GM11168 (cell line): Measurements from ENCODE around the gene LRRK1.

Experiments
- in situ Hi-C: fragments of 300-500 bp; cut with MboI; formaldehyde crosslinking; loops from one replicate; pipeline ENCODE4 v1.12.0; 2022; ENCODE audit warnings: low sequenced_read_pairs; ENCODE audit not compliant: unreplicated experiment

Gene LRRK1

DNA sequence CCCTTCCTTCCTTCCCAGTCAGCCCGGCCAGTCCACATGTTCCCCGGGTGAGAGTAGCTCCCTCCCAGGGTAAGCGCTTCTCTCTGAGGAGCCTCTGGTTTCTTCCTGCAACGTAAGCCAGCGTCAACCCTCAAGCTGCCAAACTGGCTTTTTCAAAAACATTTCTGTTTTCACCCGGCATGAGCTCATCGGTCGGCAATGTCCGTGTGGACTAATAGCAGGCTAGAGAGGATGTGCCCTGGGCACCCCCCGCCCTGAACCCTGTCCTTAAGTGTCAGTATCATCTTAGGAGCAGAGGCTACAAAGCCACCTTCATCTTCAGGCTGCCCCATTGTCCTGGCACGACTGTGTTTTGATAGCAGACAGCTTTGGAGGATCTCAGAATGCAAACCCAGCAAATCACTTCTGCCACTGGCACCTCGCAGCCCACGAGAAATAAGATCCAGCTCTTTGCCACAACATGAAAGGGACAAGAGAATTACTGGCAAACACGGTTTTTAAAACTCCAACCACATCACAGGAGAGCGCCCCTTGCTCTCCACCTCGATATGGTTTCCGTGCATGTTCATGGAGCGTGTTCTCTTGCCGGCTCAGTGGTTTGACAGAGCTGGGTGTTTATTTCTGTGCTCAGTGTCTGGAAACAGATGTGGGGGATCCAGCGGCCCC is 29.6 kb upstream of the LRRK1 start:
- in situ Hi-C loops, result loop anchor here (25.0 kb wide), 1 partner anchor 227 kb away; no protein-coding TSS in a partner anchor

DNA sequence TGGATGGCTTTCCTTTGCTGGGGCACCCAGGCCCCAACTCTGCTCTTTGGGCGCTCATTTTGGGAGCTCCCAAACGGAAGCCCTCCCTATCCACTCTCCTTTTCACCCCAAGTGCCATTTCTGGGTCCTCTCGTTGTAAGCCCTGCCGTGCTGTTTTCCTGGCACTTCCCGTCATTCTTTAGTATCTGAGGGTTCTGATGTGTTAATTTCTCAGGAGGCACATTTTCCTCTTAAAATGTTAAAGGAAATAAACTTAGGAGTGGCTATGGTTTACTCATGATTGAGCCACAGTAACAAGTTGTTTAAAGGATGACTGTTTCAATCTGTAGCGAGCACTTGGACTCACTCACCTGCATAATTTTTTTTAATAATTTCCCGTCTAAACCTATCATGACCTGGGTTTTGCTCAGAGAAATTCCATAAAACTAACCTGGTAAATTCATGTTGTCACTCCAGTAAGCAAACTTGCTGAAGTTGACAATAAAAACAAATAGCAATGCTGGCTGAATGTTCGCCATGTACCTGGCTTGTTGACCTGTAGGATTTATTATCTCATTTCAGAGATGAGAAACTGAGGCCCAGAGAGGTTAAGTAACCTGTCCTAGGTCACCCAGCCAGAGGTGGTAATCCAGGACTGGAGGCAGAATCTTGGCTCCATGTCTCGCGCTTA is 29.0 kb upstream of the LRRK1 start:
- in situ Hi-C loops, result loop anchor here (25.0 kb wide), 1 partner anchor 228 kb away; no protein-coding TSS in a partner anchor

DNA sequence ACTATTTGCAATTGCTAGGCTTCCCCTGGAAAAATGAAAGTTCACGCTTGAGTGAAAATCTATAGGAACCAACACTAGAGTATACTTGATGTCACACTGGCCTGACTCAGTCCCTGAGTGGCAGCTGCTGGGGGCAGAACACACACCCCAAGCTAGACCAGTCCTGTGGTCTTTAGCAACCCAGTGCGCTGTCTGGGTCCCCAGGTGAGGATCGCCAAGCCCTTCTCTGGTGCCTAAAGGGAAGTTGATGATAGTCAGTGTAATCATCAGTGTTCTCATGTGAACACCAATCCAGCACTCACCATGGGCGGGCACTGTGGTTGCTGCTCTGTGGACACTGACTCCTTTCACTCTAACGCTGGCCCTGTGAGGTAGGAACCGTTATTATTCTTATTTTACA is 28.3 kb upstream of the LRRK1 start:
- in situ Hi-C loops, result loop anchor here (25.0 kb wide), 1 partner anchor 229 kb away; no protein-coding TSS in a partner anchor

DNA sequence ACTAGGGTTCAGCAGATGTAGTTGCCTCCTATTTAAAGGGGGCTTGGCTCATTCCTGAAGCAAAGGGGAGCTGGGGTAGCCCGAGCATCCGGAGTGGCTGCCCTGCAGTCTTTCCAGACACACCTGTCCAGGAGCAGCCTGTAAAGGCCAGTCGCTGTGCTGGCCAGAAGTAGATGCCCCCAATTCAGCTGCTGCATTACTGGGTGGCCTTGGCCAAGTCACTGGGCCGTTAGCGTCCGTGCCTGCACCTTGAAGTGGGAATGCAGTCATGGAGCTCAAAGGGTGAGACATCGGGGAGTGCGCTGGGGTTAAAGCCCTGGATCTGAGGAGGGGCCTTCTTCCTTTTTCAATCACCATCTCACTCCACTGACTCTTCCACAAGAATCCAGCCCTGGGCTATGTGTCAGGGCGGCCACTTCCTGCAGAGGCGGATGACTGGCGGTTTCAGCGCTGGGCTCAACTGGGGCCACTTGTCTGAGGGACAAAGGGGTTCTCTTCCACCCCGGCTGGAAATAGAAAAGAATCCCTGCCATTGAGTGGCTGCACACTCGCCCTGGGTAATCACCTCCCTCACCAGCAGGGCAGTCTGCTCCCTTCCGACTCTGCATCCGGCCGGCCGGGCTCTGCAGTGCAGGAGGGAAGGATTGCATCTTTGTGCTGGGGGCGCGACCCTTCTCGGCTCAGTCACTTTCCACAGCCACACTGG is 27.7 kb upstream of the LRRK1 start:
- in situ Hi-C loops, result loop anchor here (25.0 kb wide), 1 partner anchor 229 kb away; no protein-coding TSS in a partner anchor

DNA sequence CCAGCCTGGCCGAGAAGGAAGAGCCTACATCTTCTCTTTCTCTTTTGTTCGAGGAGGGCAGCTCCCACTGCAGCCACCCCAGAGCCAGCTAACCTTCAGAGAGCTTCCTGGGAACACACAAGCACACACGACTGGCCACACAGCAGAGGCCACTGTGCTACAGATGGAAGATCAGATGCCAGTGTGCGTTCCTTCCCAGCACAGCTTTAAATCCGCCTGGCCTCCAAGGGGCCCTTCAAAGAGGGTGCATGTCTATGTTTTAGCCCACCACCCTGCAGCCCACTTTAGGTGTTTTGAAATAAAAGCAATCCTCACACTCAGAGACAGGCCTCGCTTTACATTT is 27.2 kb upstream of the LRRK1 start:
- in situ Hi-C loops, result loop anchor here (25.0 kb wide), 1 partner anchor 230 kb away; no protein-coding TSS in a partner anchor

DNA sequence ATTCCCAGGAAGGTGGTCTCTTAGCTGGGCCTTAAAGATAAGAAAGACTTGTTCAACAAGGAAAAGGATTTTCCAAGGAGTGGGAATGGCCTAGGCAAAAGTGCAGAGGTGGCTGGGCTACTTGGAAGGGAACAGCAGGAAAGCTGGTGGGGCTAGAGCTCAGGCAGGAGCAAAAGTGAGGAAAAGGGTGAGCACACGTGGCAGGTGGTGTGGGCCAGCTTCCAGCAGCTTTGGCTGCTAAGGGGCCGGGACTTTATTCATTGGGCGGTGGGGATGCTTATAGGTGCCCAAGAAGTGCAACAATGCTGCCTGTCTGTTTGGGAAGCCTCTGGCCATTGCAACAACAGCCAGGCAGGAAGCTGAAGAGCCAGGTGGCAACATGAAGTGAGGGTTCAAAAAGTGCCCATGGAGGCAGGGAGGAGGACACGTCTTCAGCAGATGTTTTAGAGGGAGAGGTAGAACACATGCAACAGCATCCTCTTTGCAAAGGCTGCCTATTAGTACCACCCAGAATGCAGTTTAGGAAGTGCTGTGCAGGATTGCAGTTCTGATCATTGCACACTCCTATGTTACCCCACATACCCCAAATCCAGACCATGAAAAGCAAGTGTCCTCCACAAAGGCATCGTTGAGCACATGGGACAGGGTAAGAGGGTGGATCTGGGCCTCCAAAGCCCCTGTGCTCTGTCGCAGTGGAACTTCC is 25.7 kb upstream of the LRRK1 start:
- in situ Hi-C loops, result loop anchor here (25.0 kb wide), 1 partner anchor 231 kb away; no protein-coding TSS in a partner anchor

DNA sequence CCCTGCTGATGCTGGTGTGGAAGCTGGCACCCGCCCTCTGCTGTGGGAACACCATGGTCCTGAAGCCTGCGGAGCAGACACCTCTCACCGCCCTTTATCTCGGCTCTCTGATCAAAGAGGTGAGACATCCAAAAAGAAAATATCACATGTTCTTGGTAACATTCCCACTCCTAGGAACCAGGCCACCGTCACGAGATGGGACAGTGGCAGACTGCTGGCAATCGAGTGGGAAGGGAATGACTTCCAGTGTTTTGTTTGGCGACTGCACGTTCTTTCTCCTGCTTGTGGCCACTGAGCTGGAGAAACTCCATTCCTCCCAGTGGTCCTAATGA is 25.2 kb upstream of the LRRK1 start:
- in situ Hi-C loops, result loop anchor here (25.0 kb wide), 1 partner anchor 232 kb away; no protein-coding TSS in a partner anchor

DNA sequence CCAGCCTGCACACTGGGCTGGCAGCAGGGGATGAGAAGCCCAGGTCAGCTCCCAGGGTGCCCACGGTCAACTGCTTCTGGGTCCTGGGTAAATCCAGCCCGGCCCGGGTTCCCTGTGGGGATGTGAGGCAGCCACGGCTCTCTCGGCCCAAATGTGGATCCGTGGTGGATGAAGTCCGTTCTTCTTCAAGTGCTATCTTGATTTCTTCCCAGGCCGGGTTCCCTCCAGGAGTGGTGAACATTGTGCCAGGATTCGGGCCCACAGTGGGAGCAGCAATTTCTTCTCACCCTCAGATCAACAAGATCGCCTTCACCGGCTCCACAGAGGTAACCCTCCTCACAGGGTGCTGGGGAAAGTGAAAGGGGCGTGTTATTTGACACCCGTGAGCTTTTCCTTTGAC is 23.4 kb upstream of the LRRK1 start:
- in situ Hi-C loops, result loop anchor here (25.0 kb wide), 1 partner anchor 233 kb away; no protein-coding TSS in a partner anchor

DNA sequence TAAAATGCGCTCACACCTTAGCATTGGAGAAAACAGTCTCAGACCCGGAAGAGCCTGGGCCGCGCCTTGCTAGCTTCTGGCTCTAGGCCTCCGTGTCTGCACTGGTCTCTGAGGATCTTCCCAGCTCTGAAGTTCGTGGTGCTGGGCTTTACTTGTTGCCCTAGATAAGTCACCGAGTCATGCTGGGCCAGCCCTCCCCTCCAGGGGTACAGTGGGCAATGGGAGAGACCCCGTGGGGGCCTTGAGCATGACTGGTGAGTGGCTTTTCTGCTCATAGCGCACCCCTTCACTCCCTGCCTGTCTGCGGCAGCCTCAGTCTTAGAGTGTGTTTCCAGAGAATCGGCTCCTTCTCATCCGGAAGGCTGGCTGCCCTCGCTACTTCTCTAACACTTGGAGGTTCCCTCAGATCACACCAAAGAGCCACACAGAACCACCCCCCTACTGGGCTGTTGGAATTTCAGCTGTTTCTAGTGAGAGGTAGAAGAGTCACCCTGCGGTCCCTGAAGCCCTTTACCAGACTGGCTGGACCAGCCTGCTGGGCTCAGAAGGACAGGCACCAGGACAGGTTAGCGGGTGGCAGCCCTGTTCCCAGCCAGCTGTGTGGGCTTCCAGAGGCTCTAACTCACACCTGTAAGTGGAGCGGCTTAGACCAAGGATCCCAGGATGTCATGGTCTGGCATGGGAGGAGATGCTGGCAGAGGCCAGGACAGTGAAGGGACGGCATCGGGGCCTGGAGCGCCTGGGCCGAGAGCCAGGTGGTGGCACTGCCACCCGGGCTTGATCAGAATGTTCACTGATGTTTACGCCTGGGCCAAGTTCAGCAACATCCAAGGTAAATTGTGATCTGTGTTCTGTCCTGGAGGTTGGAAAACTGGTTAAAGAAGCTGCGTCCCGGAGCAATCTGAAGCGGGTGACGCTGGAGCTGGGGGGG is 21.7 kb upstream of the LRRK1 start:
- in situ Hi-C loops, result loop anchor here (25.0 kb wide), 1 partner anchor 235 kb away; no protein-coding TSS in a partner anchor

DNA sequence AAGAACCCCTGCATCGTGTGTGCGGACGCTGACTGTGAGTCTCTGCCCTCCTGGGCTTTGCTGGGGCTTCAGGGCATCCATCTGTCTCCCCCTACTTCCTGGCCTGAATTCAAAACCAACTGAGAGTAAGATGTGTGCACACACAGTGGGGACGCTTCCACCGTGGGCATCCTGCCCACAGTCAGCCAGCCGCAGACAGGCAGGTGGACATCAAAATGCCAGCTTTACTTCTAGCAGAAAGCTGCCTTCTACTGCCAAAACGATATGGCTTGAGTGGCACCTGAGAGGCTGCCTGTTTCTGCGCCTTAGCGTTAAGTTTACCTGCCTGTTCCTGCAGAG is 21.0 kb upstream of the LRRK1 start:
- in situ Hi-C loops, result loop anchor here (25.0 kb wide), 1 partner anchor 236 kb away; no protein-coding TSS in a partner anchor

DNA sequence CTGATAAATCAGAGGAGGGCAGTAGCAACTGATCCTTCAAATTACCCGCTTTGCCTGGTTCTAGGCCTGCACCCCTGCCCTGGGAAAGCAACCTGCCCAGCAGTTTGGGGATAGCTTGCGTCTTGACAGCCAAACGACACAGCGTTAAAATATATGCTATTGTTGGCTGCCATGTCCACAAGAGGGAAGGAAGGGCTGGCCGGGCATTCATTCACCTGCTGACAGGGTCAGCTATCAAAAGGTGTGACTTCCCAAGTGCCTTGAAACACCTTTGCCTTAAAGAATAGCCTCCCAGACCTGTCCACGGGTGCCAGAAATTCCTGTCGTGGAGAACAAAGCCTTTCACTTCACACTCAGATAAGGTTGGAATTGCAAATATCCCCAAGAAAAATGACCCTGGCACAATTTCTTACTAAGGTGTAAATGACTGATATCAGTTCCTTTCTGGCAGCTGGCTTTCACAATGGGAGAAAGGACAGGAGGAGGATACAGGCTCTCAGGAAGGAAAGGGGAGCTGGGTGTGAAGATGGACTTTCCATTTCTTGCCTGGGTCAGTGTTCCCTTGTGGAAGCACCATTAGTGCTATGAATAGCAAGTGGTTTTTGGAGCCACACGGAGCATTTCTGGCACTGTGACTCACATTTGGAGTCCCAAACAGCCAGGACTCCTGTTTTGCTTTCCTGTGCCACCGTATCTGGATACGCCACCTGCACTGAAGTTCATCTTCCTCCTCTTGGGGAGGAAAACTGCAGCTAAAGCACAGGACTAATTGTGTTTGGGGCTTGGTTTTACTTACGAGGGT is 20.3 kb upstream of the LRRK1 start:
- in situ Hi-C loops, result loop anchor here (25.0 kb wide), 1 partner anchor 237 kb away; no protein-coding TSS in a partner anchor

DNA sequence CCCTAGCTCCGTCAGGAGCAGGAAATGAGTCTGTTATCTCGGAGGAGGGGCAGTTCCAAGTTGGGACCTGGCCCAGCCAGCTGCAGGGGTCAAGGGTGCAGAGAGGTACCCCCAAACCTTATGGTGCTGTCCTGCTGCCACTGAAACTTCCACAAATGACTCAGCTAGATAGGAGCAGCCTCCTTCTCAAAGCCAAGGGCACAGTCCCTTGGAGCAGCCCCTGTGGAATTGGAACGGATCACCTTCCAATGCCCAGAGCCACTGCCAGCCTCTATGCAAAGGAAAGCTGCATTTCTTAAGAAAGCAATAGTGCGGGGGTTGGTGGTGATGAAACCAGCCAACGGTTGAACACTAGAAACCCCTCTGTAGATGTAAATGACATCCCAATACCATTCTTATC is 19.6 kb upstream of the LRRK1 start:
- in situ Hi-C loops, result loop anchor here (25.0 kb wide), 1 partner anchor 237 kb away; no protein-coding TSS in a partner anchor

DNA sequence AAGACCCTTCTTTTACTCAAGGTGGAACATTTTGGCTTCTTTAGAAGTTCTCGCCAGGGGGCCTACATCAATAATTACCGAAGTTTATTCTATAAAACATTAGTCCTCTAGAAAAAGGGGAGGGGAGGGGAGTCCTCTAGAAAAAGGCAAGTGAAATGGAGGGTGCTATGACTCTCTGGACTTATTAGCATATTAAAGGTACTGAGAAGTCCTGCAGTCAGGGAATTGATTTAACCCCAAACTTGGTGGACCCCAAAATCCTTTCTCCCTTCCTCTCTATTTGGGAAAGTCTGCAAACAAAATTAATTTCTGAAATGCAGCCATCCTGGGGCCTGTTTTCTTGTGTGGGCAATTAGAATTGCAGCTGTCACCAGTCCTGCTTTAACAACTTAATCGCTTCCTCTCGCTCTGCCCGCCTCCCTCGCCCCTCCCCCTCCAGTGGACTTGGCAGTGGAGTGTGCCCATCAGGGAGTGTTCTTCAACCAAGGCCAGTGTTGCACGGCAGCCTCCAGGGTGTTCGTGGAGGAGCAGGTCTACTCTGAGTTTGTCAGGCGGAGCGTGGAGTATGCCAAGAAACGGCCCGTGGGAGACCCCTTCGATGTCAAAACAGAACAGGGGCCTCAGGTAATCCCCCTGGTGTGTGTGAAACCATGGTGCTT is 18.9 kb upstream of the LRRK1 start:
- in situ Hi-C loops, result loop anchor here (10.0 kb wide), 1 partner anchor 365 kb away; no protein-coding TSS in a partner anchor

DNA sequence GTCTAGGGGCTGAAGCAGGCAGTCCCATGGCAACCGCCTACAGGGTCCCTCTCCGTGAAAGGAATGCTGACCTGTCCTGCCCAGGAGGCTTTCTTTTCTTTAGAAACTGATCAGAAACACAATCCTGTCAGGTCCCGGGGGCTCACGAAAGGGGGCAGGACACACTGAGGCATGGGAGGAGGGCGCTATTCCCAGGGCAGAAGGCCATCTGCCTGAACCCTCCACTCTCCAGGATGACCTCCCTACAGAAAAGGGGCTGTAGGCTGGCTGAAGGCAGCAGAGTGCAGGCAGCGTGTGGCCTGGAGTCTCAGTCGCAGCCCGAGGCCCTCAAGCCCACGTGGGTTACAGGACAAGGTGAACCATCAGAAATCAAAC is 18.4 kb upstream of the LRRK1 start:
- in situ Hi-C loops, result loop anchor here (10.0 kb wide), 1 partner anchor 364 kb away; no protein-coding TSS in a partner anchor

DNA sequence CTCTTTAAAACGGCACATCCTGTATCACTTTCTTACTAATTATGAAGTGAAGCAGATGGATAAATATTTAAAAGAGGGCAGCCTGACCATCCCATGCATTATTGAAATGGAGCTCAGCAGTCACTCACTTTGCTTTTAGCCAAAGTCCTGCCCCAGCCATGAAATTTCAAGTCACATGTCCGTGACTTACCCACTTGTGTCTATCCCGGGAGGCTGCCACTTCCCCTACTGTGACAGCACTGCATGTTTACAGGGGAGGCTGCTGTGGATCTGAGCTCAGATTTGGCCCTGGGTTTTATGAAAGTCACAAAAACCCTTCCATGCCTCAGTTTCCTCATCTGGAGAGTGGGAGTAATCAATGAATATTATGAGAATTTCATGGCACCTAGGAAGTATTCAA is 17.9 kb upstream of the LRRK1 start:
- in situ Hi-C loops, result loop anchor here (10.0 kb wide), 1 partner anchor 364 kb away; no protein-coding TSS in a partner anchor

DNA sequence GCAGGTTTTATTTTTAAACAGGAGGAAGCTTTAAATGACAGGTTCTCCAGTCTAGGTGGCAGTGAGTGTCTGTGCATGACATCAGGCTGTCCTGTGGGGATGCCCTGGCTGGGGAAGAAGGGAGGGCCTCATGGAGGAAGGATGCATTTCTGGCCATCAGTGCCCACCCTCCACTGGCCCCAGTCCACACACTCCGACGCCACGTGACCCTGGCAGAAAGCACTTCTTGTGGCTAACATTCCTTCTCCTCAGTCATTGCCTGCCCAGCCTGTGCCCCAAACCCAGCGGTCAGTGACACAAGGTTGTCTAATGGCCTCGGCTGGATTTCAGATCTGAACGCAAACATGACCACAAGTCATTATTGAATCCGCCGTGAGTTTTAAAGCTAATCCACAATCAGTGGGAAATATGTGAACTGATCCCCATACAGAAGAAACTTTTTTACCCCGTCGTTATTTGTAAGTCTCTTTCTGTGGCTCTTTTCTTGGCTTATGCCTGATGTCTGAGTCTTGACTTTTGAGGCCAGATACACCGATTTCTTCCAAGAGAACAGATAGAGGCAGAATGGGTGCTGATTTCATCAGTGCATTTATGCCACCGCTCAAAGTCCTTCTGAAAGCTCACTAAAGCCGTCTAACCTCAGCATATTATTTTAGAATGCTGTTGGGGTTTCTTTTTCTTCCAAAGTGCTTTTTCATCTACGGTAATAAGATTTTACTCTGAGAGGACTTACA is 17.3 kb upstream of the LRRK1 start:
- in situ Hi-C loops, result loop anchor here (10.0 kb wide), 1 partner anchor 363 kb away; no protein-coding TSS in a partner anchor
